Caco-2 (cell line): Measurements from ENCODE around the gene R3HDML. TPM values are rescaled to one million over a fixed set of nuclear protein-coding genes. Genes with fewer than 3 reads are reported as not detected.

ENCODE experiments used
- BruUV-seq: library from RNA; stranded (reverse); fragments of 400-500 nt; replicated peaks from 2 replicates; lab custom pipeline; 2021; lab: Mats Ljungman, UMichigan
- CTCF ChIA-PET: fragments of 300-600 bp; sonication (Branson Sonifier 250); formaldehyde crosslinking; loops from one replicate; lab custom pipeline; 2022; ENCODE audit warnings: antibody characterized with exemption; lab: Charles Lee
- POLR2A ChIA-PET: fragments of 300-600 bp; sonication (Branson Sonifier 250); formaldehyde crosslinking; loops from one replicate; lab custom pipeline; 2022; ENCODE audit warnings: antibody characterized with exemption; lab: Charles Lee
- DNase-seq, 2 experiments: peaks; one replicate each; pipeline versions ENCODE4 v3.0.0 to v3.0.0-alpha.2; 2020 to 2022
- H3K27me3 ChIP-seq: replicated peaks from 2 replicates; pipeline ENCODE4 v1.6.0; 2011; ENCODE audit warnings: low read length; ENCODE audit not compliant: control insufficient read depth, insufficient read depth
- H3K36me3 ChIP-seq: 2 replicates; pipeline ENCODE4 v1.5.1; 2011; ENCODE audit warnings: low read length; ENCODE audit not compliant: control insufficient read depth, insufficient read depth
- H3K4me1 ChIP-seq: fragments of 250-450 bp; sonication (Bioruptor Pico); 2 replicates; pipeline ENCODE4 v1.5.1; 2020; ENCODE audit warnings: mild to moderate bottlenecking
- H3K4me3 ChIP-seq: 2 replicates; pipeline ENCODE4 v1.5.1; 2011; ENCODE audit warnings: low read depth, mild to moderate bottlenecking, control low read depth, low read length
- H3K9me3 ChIP-seq: fragments of 250-450 bp; sonication (Bioruptor Pico); 2 replicates; pipeline ENCODE4 v1.5.1; 2020; ENCODE audit warnings: mild to moderate bottlenecking, moderate library complexity
- H3K27ac Mint-ChIP-seq: one replicate; pipeline ENCODE4 v1.8.0; 2022; ENCODE audit warnings: mixed read lengths; ENCODE audit not compliant: unreplicated experiment
- H3K27me3 Mint-ChIP-seq: one replicate; pipeline ENCODE4 v1.8.0; 2022; ENCODE audit warnings: mixed read lengths; ENCODE audit not compliant: insufficient read depth, unreplicated experiment
- H3K36me3 Mint-ChIP-seq: one replicate; pipeline ENCODE4 v1.8.0; 2022; ENCODE audit warnings: mild to moderate bottlenecking, mixed read lengths; ENCODE audit not compliant: insufficient read depth, unreplicated experiment
- H3K4me1 Mint-ChIP-seq: one replicate; pipeline ENCODE4 v1.8.0; 2022; ENCODE audit warnings: low read depth, mixed read lengths; ENCODE audit not compliant: unreplicated experiment
- H3K4me3 Mint-ChIP-seq: one replicate; pipeline ENCODE4 v1.8.0; 2022; ENCODE audit warnings: mild to moderate bottlenecking, moderate library complexity, mixed read lengths; ENCODE audit not compliant: unreplicated experiment
- H3K9me3 Mint-ChIP-seq: one replicate; pipeline ENCODE4 v1.8.0; 2022; ENCODE audit warnings: mixed read lengths; ENCODE audit not compliant: unreplicated experiment
- intact Hi-C: fragments of 100-400 bp; cut with micrococcal nuclease; formaldehyde crosslinking; loops from one replicate; pipeline ENCODE4 v1.10.0; 2022; ENCODE audit not compliant: unreplicated experiment
- total RNA-seq: library from RNA; stranded (reverse); gene quantifications from 2 replicates; pipeline ENCODE4 v1.2.3, GENCODE V29; 2022
- TF ChIP-seq, protein P1 (sequence below), 2 experiments: fragments of 200-600 bp in 1 of 2; IDR thresholded peaks; 1 replicate in 1 of 2; 2 replicates in 1 of 2; pipeline versions ENCODE4 v1.5.1 to v1.8.0; 2011 to 2022; ENCODE audit warnings: antibody characterized with exemption in 1 of 2, control low read depth in 1 of 2, inconsistent platforms in 1 of 2, low read depth in 1 of 2, low read length in 1 of 2, mild to moderate bottlenecking in 1 of 2, moderate library complexity in 1 of 2; ENCODE audit not compliant: insufficient read depth in 1 of 2, severe bottlenecking in 1 of 2, unreplicated experiment in 1 of 2

The R3HDML gene
- total RNA-seq, 1 experiment from 2014 or later, result not detected

DNA sequence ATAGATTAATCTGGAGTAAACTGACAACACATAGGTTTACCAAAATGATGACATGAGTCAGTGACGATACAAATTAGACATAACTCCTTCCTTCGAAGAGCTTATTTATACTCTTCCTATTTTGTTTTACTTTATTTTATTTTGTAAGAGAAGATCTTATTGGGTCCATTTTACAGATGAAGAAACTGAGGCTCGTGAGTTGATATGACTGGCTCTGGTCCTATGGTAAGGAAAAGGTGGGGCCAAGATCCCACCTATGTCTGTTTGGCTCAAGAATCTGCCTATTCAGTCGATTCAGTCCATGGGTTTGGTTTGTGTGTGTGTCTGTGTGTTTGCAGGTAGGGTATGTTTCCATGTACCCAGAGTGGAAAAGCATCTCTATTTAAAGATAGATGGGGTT, 8.4 kb upstream of the R3HDML start:
- Mint-ChIP-seq H3K36me3 (no peaks in the 10 kb centered on the region), H3K9me3 (no peaks in the 10 kb centered on the region), H3K27ac (no peak overlapping the region), H3K27me3 (no peaks in the 10 kb centered on the region), H3K4me3 (no peak overlapping the region), H3K4me1 (no peaks in the 10 kb centered on the region)
- CTCF ChIA-PET, result interaction anchor here (0.9 kb wide), 1 partner anchor 130 kb away, joined by 3 read pairs; no protein-coding TSS in a partner anchor
- POLR2A ChIA-PET, result interaction anchor here (0.7 kb wide), 1 partner anchor 111 kb away, joined by 4 read pairs; no protein-coding TSS in a partner anchor
- H3K36me3 ChIP-seq, result no peaks in the 10 kb centered on the region
- H3K4me3 ChIP-seq, result no peak overlapping the region
- no peak for DNase-seq
- H3K27me3 ChIP-seq, result no peaks in the 10 kb centered on the region
- no TSS peak for BruUV-seq
- intact Hi-C loops, result no loop called here
- H3K4me1 ChIP-seq, result no peaks in the 10 kb centered on the region
- TF ChIP-seq, protein P1, sequence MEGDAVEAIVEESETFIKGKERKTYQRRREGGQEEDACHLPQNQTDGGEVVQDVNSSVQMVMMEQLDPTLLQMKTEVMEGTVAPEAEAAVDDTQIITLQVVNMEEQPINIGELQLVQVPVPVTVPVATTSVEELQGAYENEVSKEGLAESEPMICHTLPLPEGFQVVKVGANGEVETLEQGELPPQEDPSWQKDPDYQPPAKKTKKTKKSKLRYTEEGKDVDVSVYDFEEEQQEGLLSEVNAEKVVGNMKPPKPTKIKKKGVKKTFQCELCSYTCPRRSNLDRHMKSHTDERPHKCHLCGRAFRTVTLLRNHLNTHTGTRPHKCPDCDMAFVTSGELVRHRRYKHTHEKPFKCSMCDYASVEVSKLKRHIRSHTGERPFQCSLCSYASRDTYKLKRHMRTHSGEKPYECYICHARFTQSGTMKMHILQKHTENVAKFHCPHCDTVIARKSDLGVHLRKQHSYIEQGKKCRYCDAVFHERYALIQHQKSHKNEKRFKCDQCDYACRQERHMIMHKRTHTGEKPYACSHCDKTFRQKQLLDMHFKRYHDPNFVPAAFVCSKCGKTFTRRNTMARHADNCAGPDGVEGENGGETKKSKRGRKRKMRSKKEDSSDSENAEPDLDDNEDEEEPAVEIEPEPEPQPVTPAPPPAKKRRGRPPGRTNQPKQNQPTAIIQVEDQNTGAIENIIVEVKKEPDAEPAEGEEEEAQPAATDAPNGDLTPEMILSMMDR (IDR thresholded peaks at IDR 0.05; ENCODE audit: insufficient read depth in 1 of 2, low read depth in 1 of 2, low read length in 1 of 2, severe bottlenecking in 1 of 2, unreplicated experiment in 1 of 2), result no peak
- H3K9me3 ChIP-seq, result no peaks in the 10 kb centered on the region

DNA sequence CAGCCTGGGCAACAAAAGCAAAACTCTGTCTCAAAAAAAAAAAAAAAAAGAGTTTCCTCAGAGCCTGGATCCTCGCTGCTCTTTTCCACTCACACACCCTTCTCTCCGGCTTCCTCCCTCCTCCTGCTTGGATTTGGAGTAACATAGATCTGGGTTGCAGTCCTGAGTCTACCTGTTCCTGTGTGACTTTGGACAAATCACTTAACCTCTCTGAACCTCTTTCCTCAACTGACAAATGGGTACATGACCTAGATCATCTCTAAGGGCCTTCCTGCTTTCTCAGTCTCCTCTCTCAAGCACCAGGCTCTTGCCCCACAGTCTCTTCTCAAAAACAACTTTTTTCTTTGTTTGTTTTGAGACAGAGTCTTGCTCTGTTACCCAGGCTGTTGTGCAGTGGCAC, 5.6 kb upstream of the R3HDML start:
- H3K27ac Mint-ChIP-seq, result no peak overlapping the region
- intact Hi-C loops, result no loop called here
- H3K4me3 Mint-ChIP-seq, result no peak overlapping the region
- Histone ChIP-seq H3K27me3 (no peaks in the 10 kb centered on the region), H3K9me3 (no peaks in the 10 kb centered on the region), H3K4me1 (no peaks in the 10 kb centered on the region), H3K4me3 (no peak overlapping the region), H3K36me3 (no peaks in the 10 kb centered on the region)
- peaks cover 2% of the 10 kb centered on the region for H3K4me1 Mint-ChIP-seq
- no peak for DNase-seq
- H3K36me3 Mint-ChIP-seq, result no peaks in the 10 kb centered on the region
- TF ChIP-seq, protein P1 (IDR thresholded peaks at IDR 0.05; ENCODE audit: insufficient read depth in 1 of 2, low read depth in 1 of 2, low read length in 1 of 2, severe bottlenecking in 1 of 2, unreplicated experiment in 1 of 2), result no peak
- no peaks in the 10 kb centered on the region for H3K27me3 Mint-ChIP-seq
- no TSS peak for BruUV-seq
- ChIA-PET CTCF (no interaction called here), POLR2A (no interaction called here)
- H3K9me3 Mint-ChIP-seq, result no peaks in the 10 kb centered on the region

DNA sequence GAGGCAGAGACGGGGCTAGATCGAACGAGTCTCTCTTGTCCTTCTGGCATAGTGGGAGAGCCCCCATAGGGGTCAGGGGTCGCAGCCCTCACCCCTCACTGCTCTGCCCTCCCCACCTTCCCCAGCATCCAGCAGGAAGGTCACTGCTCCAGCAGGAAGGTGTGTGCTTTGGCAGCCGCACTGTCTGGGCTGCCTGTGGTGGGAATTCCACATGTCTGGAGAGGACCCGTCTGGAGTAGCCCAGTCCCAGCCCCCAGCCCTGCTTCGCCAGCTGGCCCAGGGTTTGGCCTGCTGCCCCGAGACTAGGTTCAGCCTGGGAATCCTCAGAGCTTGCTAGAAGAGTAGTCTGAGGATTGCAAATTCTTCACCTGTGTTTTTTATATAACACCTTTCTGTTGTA, 2.5 kb upstream of the R3HDML start:
- peaks cover 7% of the 10 kb centered on the region for H3K4me1 Mint-ChIP-seq
- no peak overlapping the region for H3K27ac Mint-ChIP-seq
- POLR2A ChIA-PET, result no interaction called here
- DNase-seq, result no peak
- TF ChIP-seq, protein P1 (IDR thresholded peaks at IDR 0.05; ENCODE audit: insufficient read depth in 1 of 2, low read depth in 1 of 2, low read length in 1 of 2, severe bottlenecking in 1 of 2, unreplicated experiment in 1 of 2), result no peak
- Histone ChIP-seq H3K27me3 (no peaks in the 10 kb centered on the region), H3K36me3 (no peaks in the 10 kb centered on the region), H3K4me3 (no peak overlapping the region), H3K9me3 (no peaks in the 10 kb centered on the region), H3K4me1 (no peaks in the 10 kb centered on the region)
- no peaks in the 10 kb centered on the region for H3K27me3 Mint-ChIP-seq
- no peaks in the 10 kb centered on the region for H3K9me3 Mint-ChIP-seq
- H3K4me3 Mint-ChIP-seq, result no peak overlapping the region
- CTCF ChIA-PET, result interaction anchor here (1.6 kb wide), 1 partner anchor 117 kb away, joined by 4 read pairs; no protein-coding TSS in a partner anchor
- intact Hi-C loops, result no loop called here
- no peaks in the 10 kb centered on the region for H3K36me3 Mint-ChIP-seq
- no TSS peak for BruUV-seq
